ENCODE data around the gene CAST.
"Not testable (repeated sequence)": the region's sequence is repeated elsewhere in the genome, so short reads cannot be mapped to it uniquely, and the experiment has no call there.

The CAST gene

DNA sequence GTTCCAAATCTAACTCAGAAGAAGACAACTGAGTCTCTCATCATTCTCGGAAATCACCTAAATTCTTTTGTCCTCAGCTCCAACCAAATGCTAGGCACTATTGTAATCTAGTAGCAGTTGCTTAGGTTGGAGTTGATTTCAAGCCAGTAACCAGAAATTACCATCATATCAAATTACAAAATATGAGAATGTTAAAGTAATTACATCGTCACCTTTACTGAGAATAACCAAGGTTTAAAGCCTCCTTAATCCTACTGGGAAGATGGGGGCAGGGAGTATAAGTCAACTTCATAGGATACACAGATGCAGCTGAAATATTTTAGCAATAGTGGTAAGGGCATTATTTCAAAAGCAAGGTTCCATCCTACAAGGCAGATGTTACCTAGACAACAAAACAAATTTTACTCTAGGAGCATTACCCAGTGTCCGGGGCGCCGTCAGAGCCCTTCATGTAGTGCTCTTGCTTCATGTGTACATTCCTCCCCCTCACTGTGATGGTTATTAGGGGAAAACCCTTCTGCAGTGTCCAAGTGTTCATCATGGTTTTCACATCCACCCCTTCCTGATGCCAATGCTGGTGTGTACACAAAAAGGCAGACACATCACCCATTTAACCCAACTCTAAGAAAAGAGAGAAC lies 126.1 kb downstream of the CAST start:
- DNase-seq = no peak

DNA sequence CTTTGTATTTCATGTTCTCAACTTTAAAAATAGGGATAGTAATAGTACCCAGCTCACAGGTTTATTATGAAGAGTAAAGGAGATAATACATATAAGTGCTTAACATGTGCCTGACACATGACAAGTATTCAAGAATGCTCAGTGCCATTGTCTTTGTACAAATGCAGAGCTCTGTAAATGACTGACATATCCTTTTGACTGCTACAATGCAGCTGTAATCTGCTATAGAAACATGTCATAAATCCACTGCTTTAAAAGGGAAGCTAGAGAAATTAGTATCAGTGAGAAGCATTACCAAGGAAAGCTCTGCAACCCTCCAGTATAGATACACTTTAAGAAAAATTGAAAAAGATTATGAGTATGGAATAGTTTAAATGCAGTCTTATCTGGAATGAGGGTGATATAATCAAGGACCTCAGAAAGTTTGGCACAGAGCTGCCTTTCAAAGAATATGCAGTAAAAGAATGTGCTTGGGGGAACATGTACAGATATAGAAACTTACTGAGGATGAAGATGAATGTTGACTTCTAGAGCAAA lies 127.7 kb downstream of the CAST start:
- DNase-seq = no peak

DNA sequence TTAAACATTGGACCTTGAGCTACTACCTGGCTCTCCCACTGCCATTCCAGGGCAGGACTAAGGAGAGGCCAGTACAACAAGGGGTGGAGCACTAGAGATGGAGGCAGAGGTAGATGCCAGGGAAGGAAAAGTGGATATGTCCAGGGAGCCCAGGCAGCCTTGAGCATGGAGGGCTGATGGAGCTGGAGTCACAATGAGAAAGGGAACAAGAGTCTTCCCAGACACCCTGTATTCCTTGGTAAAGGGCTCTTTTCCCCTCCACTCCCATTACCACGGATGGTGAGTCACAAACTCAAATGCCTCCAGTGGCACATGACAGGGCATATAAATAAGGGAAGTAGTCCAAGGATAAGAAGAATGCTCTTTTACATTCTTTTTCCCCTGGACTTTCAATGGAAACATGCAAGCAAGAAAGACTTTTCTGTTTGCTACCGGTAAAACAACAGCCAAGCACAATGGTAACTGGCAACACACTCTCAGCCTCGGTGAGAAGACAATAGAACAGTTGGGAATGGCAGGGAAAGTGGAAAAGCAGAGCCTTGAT lies 128.9 kb downstream of the CAST start:
- DNase-seq = no peak

DNA sequence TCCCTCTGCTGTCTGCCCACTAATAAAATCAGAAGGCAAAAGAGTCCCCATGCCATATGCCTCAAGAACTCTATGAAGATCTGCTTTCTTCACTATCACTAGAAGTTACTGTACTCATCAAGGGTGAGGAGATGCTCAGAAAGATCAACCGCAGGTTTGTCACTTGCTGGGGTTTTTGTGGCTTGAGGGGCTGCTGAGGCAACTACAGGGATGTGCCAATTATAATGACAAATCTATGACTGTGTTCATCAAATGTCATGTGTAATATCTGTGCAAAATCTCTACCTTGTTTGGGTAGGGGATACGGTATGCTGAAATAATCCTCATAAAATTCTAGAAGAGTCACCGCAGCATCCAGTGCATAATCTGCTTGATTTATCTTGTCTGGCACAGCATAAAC lies 132.6 kb downstream of the CAST start:
- no peak for DNase-seq

DNA sequence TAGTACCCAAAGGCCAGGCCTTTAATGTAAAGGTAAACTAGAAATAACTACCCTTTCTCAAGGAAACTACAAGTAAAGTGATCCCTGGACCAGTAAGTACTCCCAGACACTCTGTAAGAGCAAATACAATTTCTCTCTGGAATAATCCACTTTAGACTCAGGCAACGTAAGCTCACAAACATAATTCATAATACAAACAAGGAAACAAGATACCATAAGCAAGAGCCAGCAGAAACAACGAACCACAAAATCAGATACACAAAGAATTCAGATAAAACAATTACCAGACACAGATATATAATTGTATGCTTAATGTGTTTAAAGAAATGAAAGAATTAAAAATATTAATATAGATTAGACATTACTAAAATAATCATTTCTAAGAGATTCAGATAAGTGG lies 133.4 kb downstream of the CAST start:
- DNase-seq = no peak

DNA sequence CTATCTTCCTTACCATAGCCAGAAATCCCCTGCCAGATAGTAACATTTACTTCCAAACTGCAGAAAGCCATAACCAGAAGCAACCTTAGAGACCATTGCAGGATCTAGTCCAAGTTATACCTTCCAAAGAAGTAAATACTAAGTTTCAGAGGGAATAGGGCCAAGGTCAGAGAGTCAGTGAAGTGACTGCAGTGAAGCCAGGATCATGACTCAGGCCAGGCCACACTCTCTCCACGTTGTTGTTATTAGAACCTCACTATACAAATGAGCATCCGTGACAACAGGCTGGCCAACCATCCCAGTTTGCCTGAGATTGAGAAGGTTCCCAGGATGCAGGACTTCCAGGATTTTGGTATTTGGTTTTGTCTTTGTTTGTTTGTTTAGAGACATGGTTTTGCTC lies 134.3 kb downstream of the CAST start:
- no peak for DNase-seq

DNA sequence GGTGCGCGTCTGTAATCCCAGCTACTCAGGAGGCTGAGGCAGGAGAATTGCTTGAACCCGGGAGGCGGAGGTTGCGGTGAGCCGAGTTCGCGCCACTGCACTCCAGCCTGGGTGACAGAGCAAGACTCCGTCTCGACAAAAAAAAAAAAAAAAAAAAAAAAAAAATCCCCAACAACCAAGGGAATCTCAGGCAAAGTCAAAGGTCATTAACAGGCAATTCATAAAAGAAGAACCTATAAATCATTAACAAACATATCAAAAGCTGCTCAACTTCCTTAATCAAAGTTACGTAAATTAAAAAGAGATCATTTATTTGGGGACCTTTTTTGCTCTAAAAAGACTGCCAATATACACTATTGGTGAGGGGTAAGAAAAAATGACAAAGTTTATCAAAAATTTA lies 139.5 kb downstream of the CAST start:
- DNase-seq = not testable (repeated sequence)

DNA sequence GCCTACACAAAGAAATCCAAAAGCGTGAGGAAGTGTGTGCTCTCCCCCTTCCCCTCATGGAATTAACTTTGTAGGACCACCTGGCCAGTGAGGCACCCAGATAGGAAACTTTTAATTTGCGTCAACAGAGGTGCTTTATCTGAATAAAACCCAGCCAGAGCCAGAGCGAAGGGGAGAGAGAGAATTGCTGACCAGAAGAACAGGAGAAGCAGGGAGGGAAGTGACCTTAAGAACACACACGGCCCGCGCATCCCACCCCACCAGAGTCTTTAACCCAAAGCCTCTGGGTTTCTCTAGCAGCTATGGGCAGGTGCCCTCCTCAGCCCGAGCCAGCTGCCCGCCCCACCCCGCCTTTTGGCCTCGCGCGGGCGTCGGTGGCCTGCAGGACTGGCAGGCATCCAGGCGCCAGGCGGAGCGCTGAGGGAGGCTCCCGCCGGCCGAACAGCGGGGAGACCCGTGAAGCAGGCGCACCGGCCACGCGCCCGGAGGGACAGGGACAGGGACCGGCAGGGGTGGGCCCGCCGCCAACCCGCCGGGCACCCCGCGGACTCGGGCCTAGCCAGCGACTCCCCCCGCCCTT lies 145.0 kb downstream of the CAST start:
- peak; percentile 60 for DNase-seq

DNA sequence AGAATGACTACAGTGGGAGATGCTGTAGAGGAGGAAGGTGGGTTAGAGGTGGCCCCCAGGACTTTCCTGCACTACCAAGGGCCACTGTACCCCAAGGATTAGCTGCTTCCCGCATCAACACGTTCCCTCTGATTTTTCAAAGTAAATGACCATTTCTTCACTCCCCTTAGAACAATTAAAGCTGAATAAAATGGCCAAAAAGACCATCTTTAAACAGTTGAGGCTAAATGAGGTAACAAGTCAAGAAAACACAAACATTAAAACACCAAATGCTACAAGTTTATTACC lies 146.3 kb downstream of the CAST start:
- no peak for DNase-seq

DNA sequence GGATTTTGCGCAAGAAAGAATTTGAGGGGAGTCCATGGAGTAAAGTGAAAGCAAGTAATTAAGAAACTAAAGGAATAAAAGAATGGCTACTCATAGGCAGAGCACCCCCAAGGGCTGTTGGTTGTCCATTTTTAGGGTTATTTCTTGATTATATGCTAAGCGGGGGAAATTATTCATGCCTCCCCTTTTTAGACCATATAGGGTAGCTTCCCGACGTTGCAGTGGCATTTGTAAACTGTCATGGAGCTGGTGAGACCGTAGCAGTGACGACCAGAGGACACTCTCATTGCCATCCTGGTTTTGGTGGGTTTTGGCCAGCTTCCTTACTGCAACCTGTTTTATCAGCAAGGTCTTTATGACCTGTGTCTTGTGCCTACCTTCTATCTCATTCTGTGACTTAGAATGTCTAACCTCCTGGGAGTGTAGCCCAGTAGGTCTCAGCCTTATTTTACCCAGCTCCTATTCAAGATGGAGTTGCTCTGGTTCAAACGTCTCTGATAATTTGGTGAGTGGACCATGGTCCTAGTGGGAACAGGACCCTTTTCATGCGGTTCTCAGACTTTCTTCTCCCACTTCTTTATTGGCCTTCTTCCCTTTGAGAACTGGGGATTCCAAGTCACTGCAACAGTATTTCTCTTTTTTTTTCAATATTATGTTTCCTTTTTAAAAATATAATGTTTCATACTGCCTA lies 146.8 kb downstream of the CAST start:
- no peak for DNase-seq

DNA sequence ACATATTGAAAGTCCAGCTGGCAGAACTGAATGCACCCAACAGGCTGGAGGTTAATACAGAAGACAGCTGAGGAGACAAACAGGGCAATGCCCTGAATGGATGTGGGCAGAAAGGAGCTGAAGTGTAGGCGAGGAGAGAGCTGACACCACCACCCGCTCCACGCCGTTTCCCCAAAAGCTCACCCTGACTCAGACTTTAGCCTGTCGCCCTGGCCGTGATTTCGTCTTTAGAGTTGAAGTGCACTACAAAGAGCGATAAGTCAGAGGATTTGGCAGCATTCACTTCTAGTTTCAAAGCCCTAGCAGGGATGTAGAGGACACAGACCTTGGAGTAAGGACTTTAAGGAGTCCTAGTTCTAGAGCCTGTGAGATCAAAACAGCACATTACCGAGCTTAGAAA lies 147.7 kb downstream of the CAST start:
- DNase-seq = no peak

DNA sequence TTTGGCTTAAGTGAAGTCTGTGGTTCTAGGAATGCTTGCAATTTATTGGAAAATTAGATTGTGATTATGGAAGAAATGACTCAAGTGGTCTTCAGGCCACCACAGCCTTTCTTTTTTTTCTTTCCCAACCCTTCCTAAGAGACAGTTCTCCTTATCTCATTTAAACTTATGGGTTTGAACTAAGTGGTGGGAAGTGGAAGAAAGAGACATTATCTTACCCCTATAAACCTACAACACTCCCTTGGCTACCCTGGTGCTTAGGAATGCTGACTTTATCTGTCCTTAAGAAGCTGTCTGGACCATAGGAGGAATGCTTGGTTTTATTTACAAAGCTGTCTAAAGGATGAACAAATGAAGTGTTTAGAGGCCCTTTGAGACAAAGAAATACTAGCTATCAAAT lies 150.7 kb downstream of the CAST start:
- DNase-seq = no peak

DNA sequence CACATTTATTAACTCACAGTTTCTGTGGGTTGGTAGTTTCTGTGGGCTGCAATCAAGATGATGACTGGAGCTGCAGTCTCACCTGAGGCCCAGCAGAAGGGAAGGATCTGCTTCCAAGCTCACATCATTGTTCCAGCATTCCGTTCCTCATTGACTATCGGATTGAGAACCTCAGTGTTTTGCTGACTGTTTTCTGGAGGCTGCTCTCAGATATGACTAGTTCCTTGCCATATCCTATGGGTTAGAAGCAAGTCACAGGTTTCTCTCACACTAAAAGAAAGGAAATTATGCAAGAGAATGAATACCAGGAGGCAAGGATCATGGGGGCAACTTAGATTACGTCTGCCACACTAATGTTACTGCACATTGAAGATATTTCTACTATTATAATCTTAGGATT lies 151.9 kb downstream of the CAST start:
- DNase-seq = no peak

DNA sequence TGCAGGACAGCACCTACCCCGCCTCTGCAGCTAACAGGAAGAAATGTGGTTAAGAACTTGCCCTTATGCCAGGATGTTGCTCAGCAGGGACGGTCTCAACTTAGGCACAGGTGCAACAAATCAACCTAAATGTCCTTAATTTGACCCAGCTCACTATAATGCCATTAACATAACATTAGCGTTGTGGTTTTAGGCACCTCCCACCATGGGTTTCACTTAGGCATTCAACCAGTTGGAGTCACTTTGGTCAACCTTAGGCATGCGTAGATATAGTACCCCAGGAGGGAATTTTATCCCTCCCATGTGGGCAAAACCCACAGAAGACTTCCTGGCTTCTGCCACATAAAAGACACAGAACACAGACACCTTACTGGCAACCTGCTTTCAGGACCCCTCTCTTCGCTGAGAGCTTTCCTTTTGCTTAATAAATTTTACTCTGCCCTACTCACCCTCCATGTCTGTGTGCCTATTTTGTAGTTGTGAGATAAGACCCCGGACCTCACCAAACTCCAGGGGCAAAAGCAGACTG lies 154.3 kb downstream of the CAST start:
- no peak for DNase-seq

DNA sequence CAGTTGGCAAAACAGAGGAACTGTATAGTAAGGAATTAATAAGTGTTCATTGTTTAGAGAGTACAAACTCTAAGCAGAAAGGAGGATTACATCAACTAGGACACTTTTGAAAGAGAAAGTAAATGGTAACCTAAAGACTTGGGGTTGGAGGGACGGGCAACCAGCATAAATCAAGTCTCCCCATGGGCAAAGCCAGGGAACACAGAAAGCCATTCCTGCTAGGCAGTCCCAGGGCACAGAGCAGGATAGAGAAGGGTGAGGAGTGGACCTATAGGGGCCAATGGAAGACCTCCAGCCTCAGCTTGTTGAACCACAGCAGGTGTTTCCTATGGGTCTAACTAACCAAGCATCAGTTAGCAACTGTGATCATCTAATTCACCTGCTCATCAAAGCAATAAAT lies 154.8 kb downstream of the CAST start:
- no peak for DNase-seq

DNA sequence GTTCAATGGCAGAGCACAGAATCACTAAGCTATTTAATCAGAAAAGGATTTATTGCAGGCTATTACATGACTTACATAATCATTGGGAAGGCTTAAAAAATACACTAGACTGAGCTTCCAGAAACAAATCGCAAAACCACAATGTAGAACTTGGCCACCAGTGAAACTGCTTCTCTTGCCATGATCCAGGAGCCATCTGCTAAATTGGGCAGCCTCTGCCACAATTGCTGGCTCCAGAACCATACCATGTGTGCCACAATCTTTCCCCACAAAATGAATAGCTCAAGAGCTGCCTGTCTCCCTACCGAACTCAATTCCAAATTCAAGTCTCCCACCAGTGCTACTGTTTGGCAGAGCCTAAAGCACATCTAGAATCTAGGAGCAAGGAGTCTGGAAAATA lies 155.3 kb downstream of the CAST start:
- DNase-seq = no peak

DNA sequence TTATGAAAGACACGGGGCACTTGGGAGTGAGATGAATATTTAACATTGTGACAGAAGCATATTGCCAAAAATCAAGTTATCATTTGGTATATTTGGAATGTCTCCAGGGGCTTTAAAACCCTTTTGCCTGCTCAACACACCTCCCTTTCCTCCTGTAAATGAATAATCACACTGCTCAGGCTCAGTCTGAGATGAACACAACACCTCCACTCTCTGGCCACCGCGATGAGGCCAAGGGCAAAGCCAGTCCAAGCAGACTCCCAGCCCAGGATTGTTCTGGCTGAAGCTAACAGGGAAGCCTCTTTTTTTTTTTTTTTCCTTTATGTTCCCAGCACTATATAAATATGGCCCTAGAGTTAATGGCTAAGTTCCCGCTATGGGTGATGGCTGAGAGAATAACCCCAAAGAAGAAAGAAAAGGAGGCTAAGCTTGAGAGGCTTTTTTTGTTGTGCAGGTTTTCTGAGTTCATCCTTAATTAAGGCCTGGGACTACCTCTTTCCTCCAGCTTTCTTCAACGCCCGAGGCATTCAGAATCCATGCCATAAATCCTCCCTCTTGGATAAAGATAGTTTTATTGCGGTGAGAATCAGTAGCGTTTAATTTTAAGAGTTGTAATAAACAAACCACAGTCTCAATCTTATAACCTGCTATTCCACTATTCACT lies 156.1 kb downstream of the CAST start:
- no peak for DNase-seq

DNA sequence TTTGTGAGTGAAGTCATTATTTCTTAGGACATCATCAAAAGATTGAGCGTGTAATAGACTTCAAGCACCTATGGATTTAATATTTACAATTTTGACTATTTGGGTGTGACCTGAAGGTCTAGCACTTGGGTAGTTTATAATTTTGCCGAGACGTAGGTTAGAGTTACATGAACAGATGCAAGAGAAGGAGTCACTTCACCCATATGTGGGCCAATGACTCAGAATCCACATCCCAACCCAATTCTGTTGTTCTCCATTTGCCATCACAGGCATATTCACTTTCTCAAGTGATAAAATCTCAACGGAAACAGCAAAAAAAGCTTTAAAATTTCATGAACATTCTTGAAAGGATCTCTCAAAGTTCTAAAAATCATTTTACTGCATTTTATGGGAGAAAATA lies 157.6 kb downstream of the CAST start:
- no peak for DNase-seq

DNA sequence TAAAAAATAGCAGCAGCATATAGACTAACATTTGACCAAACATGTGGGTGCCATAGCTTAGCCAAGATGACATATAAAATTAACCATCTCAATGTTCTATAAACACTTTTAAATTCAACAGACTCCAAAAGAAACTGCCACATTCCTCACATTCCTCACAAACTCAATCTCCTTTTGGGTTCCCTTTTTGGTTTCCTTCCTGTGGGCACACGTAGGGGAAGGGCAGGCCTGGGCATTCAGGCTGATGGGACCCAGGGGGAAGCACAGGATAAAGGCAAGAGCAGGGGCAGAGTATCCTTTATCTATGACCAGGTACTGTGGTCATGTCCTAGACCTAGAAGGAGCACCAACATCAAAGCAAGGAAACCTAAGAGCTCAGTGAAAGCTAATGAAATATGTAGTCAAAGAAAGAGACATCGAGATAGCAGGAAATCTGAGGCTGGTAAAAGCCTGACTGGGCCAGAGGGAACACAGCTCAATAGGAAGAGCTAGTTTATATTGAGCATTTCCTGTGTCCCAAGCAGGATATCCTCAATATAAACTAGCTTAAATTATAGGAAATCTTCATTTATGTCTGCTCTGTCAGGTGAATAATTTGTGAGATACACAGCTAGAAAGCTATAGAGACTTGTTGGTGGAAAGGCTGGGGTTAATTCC lies 159.2 kb downstream of the CAST start:
- DNase-seq = no peak

DNA sequence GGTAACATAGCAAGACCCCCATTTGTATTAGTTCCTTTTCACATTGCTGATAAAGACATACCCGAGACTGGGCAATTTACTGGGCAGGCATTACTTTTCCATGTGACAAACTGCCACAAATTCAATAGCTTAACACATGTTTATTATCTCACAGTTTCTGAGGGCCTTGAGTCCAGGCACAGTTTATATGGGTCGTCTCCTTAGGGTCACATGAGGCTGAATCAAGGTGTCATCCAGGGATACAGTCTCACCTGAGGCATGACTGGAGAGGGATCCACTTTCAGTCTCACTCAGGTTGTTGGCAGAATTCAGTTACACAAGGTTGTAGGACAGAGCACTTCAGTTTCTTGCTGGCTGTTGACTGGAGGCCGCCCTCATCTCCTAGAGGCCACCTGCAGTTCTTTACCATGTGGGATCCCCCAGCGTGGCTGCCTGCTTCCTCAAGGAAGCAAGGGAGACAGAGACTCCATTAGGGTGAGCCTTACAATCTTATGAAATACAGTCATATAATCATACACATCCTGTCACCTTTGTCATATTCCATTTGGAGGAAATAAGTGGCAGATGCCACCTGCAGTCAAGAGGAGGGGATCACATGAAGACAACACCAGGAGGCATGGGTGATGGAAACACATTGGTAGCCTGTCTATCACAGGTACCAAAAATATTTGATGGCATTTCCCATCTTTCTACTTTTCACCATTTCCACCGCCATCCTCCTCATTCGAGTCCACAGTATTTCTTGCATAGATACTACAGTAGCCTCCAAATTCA lies 160.7 kb downstream of the CAST start:
- no peak for DNase-seq

DNA sequence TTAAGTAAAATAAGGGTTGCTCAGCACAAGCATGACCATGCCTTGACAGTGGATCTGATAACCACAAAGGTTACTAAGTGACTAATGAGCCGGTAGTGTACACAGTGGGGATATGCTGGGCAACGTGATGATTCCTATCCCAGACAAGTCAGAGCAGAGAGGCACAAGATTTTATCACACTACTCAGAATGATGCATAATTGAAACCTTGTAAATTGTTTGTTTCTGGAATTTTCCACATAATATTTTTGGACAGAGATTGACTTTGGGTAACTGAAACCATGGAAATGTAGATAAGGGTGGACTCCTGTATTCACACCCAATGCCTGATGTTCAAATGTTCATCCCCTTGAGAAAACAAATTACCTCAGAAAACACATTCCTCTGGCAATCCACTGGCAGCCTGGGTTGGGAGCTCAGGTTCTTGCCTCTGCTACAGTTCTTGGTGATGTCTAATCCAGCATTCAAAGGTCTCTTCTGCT lies 161.8 kb downstream of the CAST start:
- no peak for DNase-seq

Data from NCI-H1092 treated with DMSO at 0.1 percent for 48 hours (cell line).